CD4-positive, alpha-beta T cell treated with Interferon alpha-2 for 1 hour (primary cell): ENCODE results near the gene R3HDM2.
A peak's percentile ranks its signal among the peaks of the same experiment; 100 is the strongest.

ENCODE experiments used
- DNase-seq, 2 donors: peaks; one replicate each; pipeline ENCODE4 v3.0.0-alpha.2; 2020 to 2022

Gene R3HDM2

GRCh38 chr12:57430931-57431566 is at the start of gene R3HDM2:
TSS of gene R3HDM2 (minus strand) at chr12:57431043. CDS start at chr12:57310428, 120,615 bp downstream.
- peak; percentile 95 for DNase-seq

GRCh38 chr12:57479376-57480115 is 48.7 kb upstream of the R3HDM2 start, which contains the start of gene ARHGAP9:
TSS of gene ARHGAP9 (minus strand) at chr12:57479866. CDS start at chr12:57479406, 460 bp downstream.
- DNase-seq = peak; percentile 73 to 84

- no peak for DNase-seq
These were observed 48.2 kb upstream of the R3HDM2 start for GRCh38 chr12:57479043-57479375.

GRCh38 chr12:57477710-57478681 is 47.2 kb upstream of the R3HDM2 start:
- peak; percentile 69 to 77 for DNase-seq

GRCh38 chr12:57476993-57477709 is 46.3 kb upstream of the R3HDM2 start:
- DNase-seq = no peak

GRCh38 chr12:57476162-57476992 is 45.5 kb upstream of the R3HDM2 start:
- DNase-seq = peak; percentile 65 to 81

GRCh38 chr12:57475271-57476161 is 44.7 kb upstream of the R3HDM2 start:
- DNase-seq = no peak

GRCh38 chr12:57474862-57475261 is 44.0 kb upstream of the R3HDM2 start:
- DNase-seq = no peak

- DNase-seq = no peak
These were observed 43.6 kb upstream of the R3HDM2 start for GRCh38 chr12:57474430-57474829.

- DNase-seq = no peak
These were observed 43.0 kb upstream of the R3HDM2 start for GRCh38 chr12:57473886-57474285.

- no peak for DNase-seq
These were observed 42.5 kb upstream of the R3HDM2 start for GRCh38 chr12:57473392-57473791.

- no peak for DNase-seq
These were observed 41.5 kb upstream of the R3HDM2 start for GRCh38 chr12:57472391-57472790.

- no peak for DNase-seq
These were observed 40.8 kb upstream of the R3HDM2 start for GRCh38 chr12:57471661-57472060.

GRCh38 chr12:57470970-57471656 is 40.3 kb upstream of the R3HDM2 start:
- no peak for DNase-seq

- DNase-seq = no peak
These were observed 39.6 kb upstream of the R3HDM2 start for GRCh38 chr12:57470286-57470969.

- DNase-seq = no peak
These were observed 38.7 kb upstream of the R3HDM2 start for GRCh38 chr12:57469296-57470164.

GRCh38 chr12:57467915-57468314 is 37.1 kb upstream of the R3HDM2 start:
- no peak for DNase-seq

- no peak for DNase-seq
These were observed 36.5 kb upstream of the R3HDM2 start for GRCh38 chr12:57467212-57467874.
